HG02943 (cell line): ENCODE data around the gene ADSS2.
"Not testable (repeated sequence)": the region's sequence is repeated elsewhere in the genome, so short reads cannot be mapped to it uniquely, and the experiment has no call there.

Source experiments
- ATAC-seq: cut with Tn5 transposase; IDR thresholded peaks from one replicate; pipeline ENCODE4 v1.9.1; 2021; ENCODE audit warnings: mild to moderate bottlenecking, low read depth, moderate library complexity; ENCODE audit not compliant: unreplicated experiment

ADSS2 gene

DNA sequence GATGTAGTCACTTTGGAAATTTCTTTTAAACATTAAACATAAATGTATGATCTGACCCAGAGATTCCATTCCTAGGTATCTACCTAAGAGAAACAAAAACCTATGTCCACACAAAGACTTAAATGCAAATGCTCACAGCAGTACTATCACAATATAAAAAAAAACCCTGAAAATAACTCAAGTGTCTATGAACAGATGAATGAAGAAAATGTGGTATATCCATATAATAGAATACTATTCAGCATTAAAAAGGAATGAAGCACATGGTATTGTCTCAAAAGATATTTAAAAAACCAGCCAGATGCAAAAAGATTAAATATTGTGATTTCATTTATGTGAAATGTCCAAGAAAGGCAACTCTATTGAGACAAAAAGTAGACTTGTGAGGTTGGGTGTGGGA, 48.3 kb downstream of the ADSS2 start:
- ATAC-seq, result no peak

- ATAC-seq, result no peak
Observed at GRCh38 chr1:244400974-244401373, 50.7 kb downstream of the ADSS2 start.

- no peak for ATAC-seq
Observed at GRCh38 chr1:244397131-244397530, 54.6 kb downstream of the ADSS2 start.

- ATAC-seq, result no peak
Observed at GRCh38 chr1:244395965-244396364, 55.7 kb downstream of the ADSS2 start.

- ATAC-seq, result no peak
Observed at GRCh38 chr1:244394826-244395765, 56.6 kb downstream of the ADSS2 start.

GRCh38 chr1:244394346-244394745, 57.4 kb downstream of the ADSS2 start:
- ATAC-seq, result no peak

GRCh38 chr1:244393604-244394176, 58.0 kb downstream of the ADSS2 start:
- ATAC-seq, result no peak

- ATAC-seq, result no peak
Observed at GRCh38 chr1:244391761-244392160, 59.9 kb downstream of the ADSS2 start.

GRCh38 chr1:244388961-244389360, 62.7 kb downstream of the ADSS2 start:
- ATAC-seq, result no peak

- no peak for ATAC-seq
Observed at GRCh38 chr1:244387415-244387814, 64.3 kb downstream of the ADSS2 start.

DNA sequence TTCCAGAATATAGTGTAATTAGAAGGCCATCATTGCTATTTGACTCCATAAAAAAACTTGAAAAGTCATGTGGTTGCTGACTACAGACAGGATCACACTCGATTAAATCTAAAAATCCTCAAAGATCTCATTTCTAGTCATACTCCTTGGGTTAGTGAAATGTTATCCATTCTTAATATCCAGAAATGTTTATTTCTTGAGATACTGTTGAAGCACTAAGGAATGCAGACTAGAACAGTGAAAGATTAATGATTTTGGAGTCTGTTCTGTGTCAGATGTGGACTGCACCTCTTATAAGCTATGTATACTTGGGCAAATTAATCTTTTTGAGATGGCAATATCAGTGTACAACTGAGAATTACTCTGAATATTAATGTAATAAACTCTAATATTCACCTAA, 65.1 kb downstream of the ADSS2 start:
- no peak for ATAC-seq

DNA sequence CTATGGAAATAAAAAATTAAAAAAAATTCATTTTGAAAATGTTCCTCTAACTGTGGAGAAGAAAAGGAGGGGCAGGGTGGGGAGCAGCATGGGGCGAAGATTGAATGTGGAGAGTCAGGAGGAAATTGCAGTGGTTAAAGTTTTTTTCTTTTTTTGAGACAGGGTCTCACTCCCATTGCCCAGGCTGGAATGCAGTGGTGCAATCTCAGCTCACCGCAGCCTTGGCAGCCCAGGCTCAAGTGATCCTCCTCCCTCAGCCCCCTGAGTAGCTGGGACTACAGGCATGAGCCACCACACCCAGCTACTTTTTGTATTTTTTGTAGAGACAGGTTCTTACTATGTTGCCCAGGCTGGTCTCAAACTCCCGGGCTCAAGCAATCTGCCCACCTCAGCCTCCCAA, 67.6 kb downstream of the ADSS2 start:
- ATAC-seq, result no peak

- no peak for ATAC-seq
Observed at GRCh38 chr1:244383278-244383884, 68.3 kb downstream of the ADSS2 start.

- no peak for ATAC-seq
Observed at GRCh38 chr1:244381878-244382565, 69.7 kb downstream of the ADSS2 start.

GRCh38 chr1:244376126-244376525, 75.6 kb downstream of the ADSS2 start:
- ATAC-seq, result no peak

- ATAC-seq, result no peak
Observed at GRCh38 chr1:244375051-244375450, 76.7 kb downstream of the ADSS2 start.

GRCh38 chr1:244374484-244374883, 77.2 kb downstream of the ADSS2 start:
- not testable (repeated sequence) for ATAC-seq

GRCh38 chr1:244371242-244372141, 80.2 kb downstream of the ADSS2 start:
- no peak for ATAC-seq

DNA sequence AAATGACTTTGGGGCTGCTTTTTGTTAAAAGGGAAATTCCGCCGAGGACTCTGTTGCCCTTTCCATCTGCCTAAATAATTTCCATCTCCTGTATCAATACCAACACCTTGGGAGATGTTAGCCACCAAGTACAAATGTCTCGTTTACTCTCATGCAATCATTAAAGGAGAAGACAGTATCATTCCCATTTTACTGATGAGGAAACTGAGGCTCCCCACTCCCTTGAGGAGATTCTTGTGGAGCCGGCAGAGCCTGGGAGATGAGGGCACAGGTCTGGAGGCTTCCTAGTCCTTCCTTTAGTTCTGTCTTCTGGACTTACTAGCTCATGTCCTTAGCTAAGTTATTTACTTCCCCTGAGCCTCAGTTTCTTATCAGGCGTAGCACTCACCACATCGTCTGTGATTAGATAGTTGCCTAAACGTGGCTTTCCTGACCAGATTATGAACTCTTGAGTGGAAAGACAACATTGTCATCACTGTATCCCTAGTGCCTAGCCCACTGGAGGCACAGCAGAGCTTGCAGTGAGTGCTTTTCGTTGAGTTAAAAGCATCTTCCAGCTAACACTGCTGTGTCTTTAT, 81.6 kb downstream of the ADSS2 start:
- no peak for ATAC-seq
